A673 (cell line): ENCODE data around the gene ACTN2. TPM values are rescaled to one million over a fixed set of nuclear protein-coding genes. Genes with fewer than 3 reads are reported as not detected.

ENCODE experiments used
- BruUV-seq: library from RNA; stranded (reverse); fragments of 400-500 nt; replicated peaks from 2 replicates; lab custom pipeline; 2021; lab: Mats Ljungman, UMichigan
- CTCF ChIA-PET: fragments of 300-600 bp; sonication (Branson Sonifier 250); formaldehyde crosslinking; loops from one replicate; lab custom pipeline; 2022; ENCODE audit warnings: antibody characterized with exemption; lab: Charles Lee
- POLR2A ChIA-PET: fragments of 300-600 bp; sonication (Branson Sonifier 250); formaldehyde crosslinking; loops from one replicate; lab custom pipeline; 2022; ENCODE audit warnings: antibody characterized with exemption; ENCODE audit not compliant: low non-redundant PET; lab: Charles Lee
- DNase-seq: peaks from one replicate; pipeline ENCODE4 v3.0.0-alpha.2; 2015; ENCODE audit warnings: low spot score
- H3K27ac ChIP-seq: fragments of 200-600 bp; sonication (generic); 2 replicates; pipeline ENCODE4 v1.5.1; 2016; ENCODE audit warnings: mixed run types, low read depth, mild to moderate bottlenecking, mixed read lengths, antibody characterized with exemption, low read length; ENCODE audit not compliant: poor library complexity, severe bottlenecking
- H3K27me3 ChIP-seq: fragments of 200-600 bp; sonication (generic); replicated peaks from 2 replicates; pipeline ENCODE4 v1.6.1; 2017; ENCODE audit warnings: mixed run types, low read depth, mild to moderate bottlenecking, mixed read lengths, antibody characterized with exemption, low read length; ENCODE audit not compliant: insufficient read depth, poor library complexity
- H3K36me3 ChIP-seq: fragments of 200-600 bp; sonication (generic); 2 replicates; pipeline ENCODE4 v1.6.1; 2016; ENCODE audit warnings: mixed run types, mild to moderate bottlenecking, mixed read lengths, antibody characterized with exemption, low read length; ENCODE audit not compliant: insufficient read depth, poor library complexity, severe bottlenecking
- H3K4me1 ChIP-seq: fragments of 200-600 bp; sonication (generic); 2 replicates; pipeline ENCODE4 v1.6.1; 2017; ENCODE audit warnings: mixed run types, mild to moderate bottlenecking, mixed read lengths, antibody characterized with exemption, low read length; ENCODE audit not compliant: insufficient read depth, poor library complexity, severe bottlenecking
- H3K4me3 ChIP-seq: fragments of 200-600 bp; sonication (generic); 2 replicates; pipeline ENCODE4 v1.5.1; 2016; ENCODE audit warnings: low read depth, mixed run types, mild to moderate bottlenecking, mixed read lengths, low read length; ENCODE audit not compliant: poor library complexity, severe bottlenecking
- H3K9me3 ChIP-seq: fragments of 200-600 bp; sonication (generic); 2 replicates; pipeline ENCODE4 v1.6.1; 2016; ENCODE audit warnings: mixed run types, low read depth, mild to moderate bottlenecking, mixed read lengths, antibody characterized with exemption, low read length; ENCODE audit not compliant: poor library complexity, severe bottlenecking
- CTCF ChIP-seq: fragments of 300-800, 200-600 bp; sonication (generic); conservative IDR thresholded peaks from 2 replicates; pipeline ENCODE4 v1.5.1; 2017; ENCODE audit warnings: low read depth, mild to moderate bottlenecking, antibody characterized with exemption, low read length, moderate library complexity, mixed read lengths
- EZH2 ChIP-seq: fragments of 200-600 bp; sonication (generic); IDR thresholded peaks from 2 replicates; pipeline ENCODE4 v1.6.1; 2017; ENCODE audit warnings: borderline replicate concordance, low read depth, mild to moderate bottlenecking, mixed read lengths, antibody characterized with exemption, low read length; ENCODE audit not compliant: poor library complexity, severe bottlenecking
- intact Hi-C: fragments of 100-400 bp; cut with micrococcal nuclease; formaldehyde crosslinking; loops from one replicate; pipeline ENCODE4 v1.10.0; 2022; ENCODE audit not compliant: unreplicated experiment
- total RNA-seq: library from RNA; stranded (reverse); gene quantifications from 2 replicates; pipeline ENCODE4 v1.2.3, GENCODE V29; 2021

Gene ACTN2
- total RNA-seq, 1 experiment from 2014 or later = 39.4 TPM

DNA sequence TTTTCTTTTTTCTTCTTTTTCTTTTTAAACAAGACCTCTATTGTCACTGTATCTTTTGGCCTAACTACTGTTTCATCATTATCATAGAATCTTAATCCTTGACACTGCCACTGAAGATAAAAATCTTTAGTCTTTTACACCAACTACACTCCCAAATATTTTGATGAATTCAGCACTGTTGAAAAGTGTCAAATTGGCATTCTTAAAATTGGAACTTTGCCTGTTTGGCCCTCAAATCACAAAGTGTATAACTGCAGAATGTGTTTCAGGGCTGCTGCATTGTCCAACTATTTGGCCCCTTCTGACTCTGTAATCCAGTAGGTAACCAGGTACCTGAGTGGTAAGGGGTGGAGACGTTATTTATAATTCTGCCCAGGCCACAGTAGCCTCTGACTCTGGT, 34.3 kb downstream of the ACTN2 start:
- Histone ChIP-seq H3K36me3 (peaks cover 37% of the 10 kb centered on the region), H3K9me3 (no peaks in the 10 kb centered on the region), H3K4me3 (no peak overlapping the region), H3K27me3 (no peaks in the 10 kb centered on the region), H3K27ac (peak overlapping the region; percentile 57), H3K4me1 (peaks cover 34% of the 10 kb centered on the region)
- no peak for DNase-seq
- ChIA-PET POLR2A (no interaction called here), CTCF (no interaction called here)
- BruUV-seq = no TSS peak
- intact Hi-C loops = no loop called here
- no peak for TF ChIP-seq CTCF
- TF ChIP-seq EZH2 = no peak

- ChIA-PET CTCF (no interaction called here), POLR2A (no interaction called here)
- H3K4me1 ChIP-seq = peaks cover 28% of the 10 kb centered on the region
- intact Hi-C loops = no loop called here
- peaks cover 32% of the 10 kb centered on the region for H3K36me3 ChIP-seq
- H3K4me3 ChIP-seq = no peak overlapping the region
- TF ChIP-seq CTCF = no peak
- TF ChIP-seq EZH2 = no peak
- peak overlapping the region; percentile 47 for H3K27ac ChIP-seq
- no TSS peak for BruUV-seq
- no peaks in the 10 kb centered on the region for H3K27me3 ChIP-seq
- no peaks in the 10 kb centered on the region for H3K9me3 ChIP-seq
- no peak for DNase-seq
These were observed 37.8 kb downstream of the ACTN2 start for GRCh38 chr1:236724049-236724448.

- no TSS peak for BruUV-seq
- CTCF ChIA-PET = no interaction called here
- Histone ChIP-seq H3K9me3 (no peaks in the 10 kb centered on the region), H3K27me3 (no peaks in the 10 kb centered on the region), H3K4me1 (peaks cover 28% of the 10 kb centered on the region), H3K36me3 (peaks cover 28% of the 10 kb centered on the region), H3K27ac (peak overlapping the region; percentile 47), H3K4me3 (no peak overlapping the region)
- TF ChIP-seq CTCF (no peak), EZH2 (no peak)
- intact Hi-C loops = no loop called here
- POLR2A ChIA-PET = no interaction called here
- DNase-seq = no peak
These were observed 38.2 kb downstream of the ACTN2 start for GRCh38 chr1:236724506-236724905.
